ENCODE data around the gene TNC.

- TF ChIP-seq, protein P1, sequence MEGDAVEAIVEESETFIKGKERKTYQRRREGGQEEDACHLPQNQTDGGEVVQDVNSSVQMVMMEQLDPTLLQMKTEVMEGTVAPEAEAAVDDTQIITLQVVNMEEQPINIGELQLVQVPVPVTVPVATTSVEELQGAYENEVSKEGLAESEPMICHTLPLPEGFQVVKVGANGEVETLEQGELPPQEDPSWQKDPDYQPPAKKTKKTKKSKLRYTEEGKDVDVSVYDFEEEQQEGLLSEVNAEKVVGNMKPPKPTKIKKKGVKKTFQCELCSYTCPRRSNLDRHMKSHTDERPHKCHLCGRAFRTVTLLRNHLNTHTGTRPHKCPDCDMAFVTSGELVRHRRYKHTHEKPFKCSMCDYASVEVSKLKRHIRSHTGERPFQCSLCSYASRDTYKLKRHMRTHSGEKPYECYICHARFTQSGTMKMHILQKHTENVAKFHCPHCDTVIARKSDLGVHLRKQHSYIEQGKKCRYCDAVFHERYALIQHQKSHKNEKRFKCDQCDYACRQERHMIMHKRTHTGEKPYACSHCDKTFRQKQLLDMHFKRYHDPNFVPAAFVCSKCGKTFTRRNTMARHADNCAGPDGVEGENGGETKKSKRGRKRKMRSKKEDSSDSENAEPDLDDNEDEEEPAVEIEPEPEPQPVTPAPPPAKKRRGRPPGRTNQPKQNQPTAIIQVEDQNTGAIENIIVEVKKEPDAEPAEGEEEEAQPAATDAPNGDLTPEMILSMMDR (IDR thresholded peaks at IDR 0.05) = no peak
- TF ChIP-seq POLR2A (IDR thresholded peaks at IDR 0.05) = no peak
These were observed 9.3 kb upstream of the TNC start for GRCh38 chr9:115127191-115127817.

All from right lobe of liver (tissue), 4 donors.